SK-N-SH (cell line): ENCODE results near the gene SPATC1L. TPM values are rescaled to one million over a fixed set of nuclear protein-coding genes. Genes with fewer than 3 reads are reported as not detected.

Experiments
- CTCF ChIA-PET: fragments of 300-600, 350-600 bp; formaldehyde crosslinking; extraction: SDS; loops from one replicate; lab custom pipeline; 2021; lab: Yijun Ruan, JAX
- POLR2A ChIA-PET: fragments of 350-600 bp; sonication (Branson Sonifier 250); formaldehyde crosslinking; extraction: SDS; loops from one replicate; lab custom pipeline; 2020; ENCODE audit warnings: antibody characterized with exemption, inconsistent platforms; lab: Yijun Ruan, JAX
- DNase-seq: peaks from one replicate; pipeline ENCODE4 v3.0.0; 2012
- H2AFZ ChIP-seq: fragments of 200-600 bp; sonication (generic); 2 replicates; pipeline ENCODE4 v1.8.1; 2016; ENCODE audit warnings: antibody characterized with exemption, mild to moderate bottlenecking, low read depth
- H3F3A ChIP-seq: fragments of 200-600 bp; sonication (generic); replicated peaks from 2 replicates; pipeline ENCODE3; 2016; ENCODE audit warnings: antibody characterized with exemption, mild to moderate bottlenecking; ENCODE audit not compliant: insufficient read depth
- H3K27ac ChIP-seq, 2 experiments: fragments of 200-500 bp in 1 of 2; fragments of 200-600 bp in 1 of 2; sonication (Bioruptor generic) in 1 of 2; sonication (generic), shearing (Covaris generic) in 1 of 2; 2 replicates each; pipeline versions ENCODE4 v1.5.1 to v1.6.1; 2014 to 2016; ENCODE audit warnings: low read depth in 2 of 2, inconsistent platforms in 1 of 2, low read length in 1 of 2, mild to moderate bottlenecking in 1 of 2, mixed read lengths in 1 of 2
- H3K27me3 ChIP-seq: fragments of 200-600 bp; sonication (generic), shearing (Covaris generic); 2 replicates; pipeline ENCODE4 v1.6.1; 2016; ENCODE audit warnings: mixed run types; ENCODE audit not compliant: insufficient read depth
- H3K36me3 ChIP-seq, 2 experiments: fragments of 200-500 bp in 1 of 2; fragments of 200-600 bp in 1 of 2; sonication (Bioruptor generic) in 1 of 2; sonication (generic) in 1 of 2; replicated peaks in 1 of 2; 2 replicates each; pipeline versions ENCODE3 to v1.5.1; 2014 to 2016; ENCODE audit warnings: low read length in 1 of 2, mild to moderate bottlenecking in 1 of 2; ENCODE audit not compliant: insufficient read depth in 2 of 2, control insufficient read depth in 1 of 2
- H3K4me1 ChIP-seq, 2 experiments: fragments of 200-500 bp in 1 of 2; fragments of 200-600 bp in 1 of 2; sonication (Bioruptor generic) in 1 of 2; sonication (generic), shearing (Covaris generic) in 1 of 2; 2 replicates each; pipeline versions ENCODE4 v1.5.1 to v1.6.1; 2014 to 2016; ENCODE audit warnings: low read depth in 1 of 2, low read length in 1 of 2, mixed run types in 1 of 2; ENCODE audit not compliant: insufficient read depth in 2 of 2, control insufficient read depth in 1 of 2
- H3K4me2 ChIP-seq: fragments of 200-600 bp; sonication (generic), shearing (Covaris generic); 2 replicates; pipeline ENCODE4 v1.6.1; 2017; ENCODE audit warnings: mixed run types
- H3K4me3 ChIP-seq, 2 experiments: fragments of 200-500 bp in 1 of 2; fragments of 200-600 bp in 1 of 2; sonication (Bioruptor generic) in 1 of 2; sonication (generic), shearing (Covaris generic) in 1 of 2; 2 replicates each; pipeline versions ENCODE4 v1.5.1 to v1.8.1; 2014 to 2016; ENCODE audit warnings: low read depth in 2 of 2, inconsistent platforms in 1 of 2, low read length in 1 of 2, mild to moderate bottlenecking in 1 of 2, mixed read lengths in 1 of 2, moderate library complexity in 1 of 2
- H3K79me2 ChIP-seq: fragments of 200-600 bp; sonication (generic); 2 replicates; pipeline ENCODE4 v1.8.1; 2017; ENCODE audit warnings: mild to moderate bottlenecking; ENCODE audit not compliant: insufficient read depth
- H3K9ac ChIP-seq: fragments of 200-600 bp; sonication (generic); 2 replicates; pipeline ENCODE4 v1.6.1; 2017; ENCODE audit warnings: mixed run types
- H3K9me2 ChIP-seq: fragments of 200-600 bp; sonication (generic); 2 replicates; pipeline ENCODE4 v1.6.1; 2017; ENCODE audit warnings: mixed run types
- H3K9me3 ChIP-seq: fragments of 200-600 bp; sonication (generic); 2 replicates; pipeline ENCODE4 v1.6.1; 2017; ENCODE audit warnings: mixed run types, mild to moderate bottlenecking, moderate library complexity
- H4K20me1 ChIP-seq: fragments of 200-600 bp; sonication (generic); 2 replicates; pipeline ENCODE4 v1.6.1; 2017; ENCODE audit warnings: mild to moderate bottlenecking, mixed run types; ENCODE audit not compliant: insufficient read depth
- ELF1 ChIP-seq: IDR thresholded peaks from 2 replicates; pipeline ENCODE4 v1.4.0; 2012
- EZH2phosphoT487 ChIP-seq: fragments of 200-600 bp; sonication (generic); IDR thresholded peaks from 2 replicates; pipeline ENCODE4 v1.6.1; 2017; ENCODE audit warnings: low read depth, mixed run types, mild to moderate bottlenecking, antibody characterized with exemption, moderate library complexity, borderline replicate concordance
- FOSL2 ChIP-seq: IDR thresholded peaks from 2 replicates; pipeline ENCODE4 v1.4.0; 2012; ENCODE audit warnings: low read depth, mild to moderate bottlenecking, moderate library complexity, borderline replicate concordance
- FOXM1 ChIP-seq: IDR thresholded peaks from 2 replicates; pipeline ENCODE4 v1.4.0; 2012; ENCODE audit warnings: low read depth, mild to moderate bottlenecking
- JUND ChIP-seq: IDR thresholded peaks from 2 replicates; pipeline ENCODE4 v1.4.0; 2012
- NRF1 ChIP-seq: IDR thresholded peaks from 2 replicates; pipeline ENCODE4 v1.6.1; 2012; ENCODE audit warnings: low read depth, mild to moderate bottlenecking, low read length
- POLR2AphosphoS5 ChIP-seq: IDR thresholded peaks from 2 replicates; pipeline ENCODE4 v1.6.1; 2012; ENCODE audit warnings: low read depth, low read length
- RAD21 ChIP-seq: IDR thresholded peaks from 2 replicates; pipeline ENCODE4 v1.6.1; 2012; ENCODE audit warnings: mild to moderate bottlenecking, low read length
- RFX5 ChIP-seq: IDR thresholded peaks from 2 replicates; pipeline ENCODE4 v1.6.1; 2012; ENCODE audit warnings: mild to moderate bottlenecking, improper control_type of control experiment, low read length
- SIN3A ChIP-seq: IDR thresholded peaks from 2 replicates; pipeline ENCODE4 v1.6.1; 2012; ENCODE audit warnings: low read depth, mild to moderate bottlenecking, low read length, moderate library complexity, borderline replicate concordance
- SMC3 ChIP-seq: IDR thresholded peaks from 2 replicates; pipeline ENCODE4 v1.6.1; 2012; ENCODE audit warnings: low read depth, low read length, improper control_type of control experiment
- WGBS: methylation state at CpG from one replicate; pipeline ENCODE4 v1.1.6; 2017; ENCODE audit warnings: low lambda C conversion rate; 5-methylcytosine and 5-hydroxymethylcytosine counted together
- polyA plus RNA-seq, 3 experiments: library from polyadenylated mRNA; depleted of rRNA; stranded (reverse); fragments of >200 nt; gene quantifications; 2 replicates each; pipeline ENCODE4 v1.2.3, GENCODE V29; 2012
- TF ChIP-seq, protein P1 (sequence below): fragments of 150-350 bp; IDR thresholded peaks from 2 replicates; pipeline ENCODE4 v1.6.1; 2016; ENCODE audit warnings: mild to moderate bottlenecking, low read depth, low read length
- TF ChIP-seq, protein P2 (sequence below): fragments of 200-600 bp; sonication (generic); IDR thresholded peaks from 2 replicates; pipeline ENCODE4 v1.6.1; 2017; ENCODE audit warnings: antibody characterized with exemption, mild to moderate bottlenecking, moderate library complexity
- TF ChIP-seq, protein P3 (sequence below): IDR thresholded peaks from 2 replicates; pipeline ENCODE4; 2012

The SPATC1L gene
- polyA plus RNA-seq, 1 of the 3 experiments (the other 2 are of a cell fraction), result 8.3 TPM

DNA sequence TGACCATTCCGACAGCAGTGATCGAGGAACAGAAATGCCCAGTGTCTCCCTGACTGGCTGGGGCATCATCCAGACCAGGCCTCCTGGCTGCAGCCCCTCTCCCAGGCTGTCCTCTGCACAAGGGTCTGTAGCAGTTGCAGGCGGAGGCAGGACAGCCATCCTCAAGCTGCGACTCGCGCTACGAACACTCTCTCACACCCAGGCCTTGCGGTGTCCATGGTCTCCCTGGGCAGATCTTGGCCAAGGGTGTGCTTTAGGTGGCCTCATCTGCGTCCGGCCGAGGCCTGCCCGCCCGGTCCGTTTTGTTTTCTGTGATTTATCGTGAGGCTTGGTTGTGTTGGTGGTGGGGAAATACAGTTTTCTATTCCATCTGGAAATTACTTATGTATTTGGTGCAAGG, 44.6 kb downstream of the SPATC1L start:
- no peak overlapping the region for H3K4me3 ChIP-seq
- 83% methylated on average over 12 of the region's 15 CpGs for WGBS
- no peak overlapping the region for H2AFZ ChIP-seq
- no peaks in the 10 kb centered on the region for H3K27me3 ChIP-seq
- H3K36me3 ChIP-seq, result no peaks in the 10 kb centered on the region
- H3F3A ChIP-seq, result no peaks in the 10 kb centered on the region
- H4K20me1 ChIP-seq, result no peaks in the 10 kb centered on the region
- H3K9me2 ChIP-seq, result no peaks in the 10 kb centered on the region
- H3K4me1 ChIP-seq, result peaks cover 0 to 7% of the 10 kb centered on the region in 2 experiments; a peak in 1 of 4 replicates
- H3K9me3 ChIP-seq, result no peaks in the 10 kb centered on the region
- CTCF ChIA-PET, result no interaction called here
- H3K4me2 ChIP-seq, result no peak overlapping the region
- no peak for TF ChIP-seq SMC3
- TF ChIP-seq JUND, result no peak
- TF ChIP-seq, protein P1, sequence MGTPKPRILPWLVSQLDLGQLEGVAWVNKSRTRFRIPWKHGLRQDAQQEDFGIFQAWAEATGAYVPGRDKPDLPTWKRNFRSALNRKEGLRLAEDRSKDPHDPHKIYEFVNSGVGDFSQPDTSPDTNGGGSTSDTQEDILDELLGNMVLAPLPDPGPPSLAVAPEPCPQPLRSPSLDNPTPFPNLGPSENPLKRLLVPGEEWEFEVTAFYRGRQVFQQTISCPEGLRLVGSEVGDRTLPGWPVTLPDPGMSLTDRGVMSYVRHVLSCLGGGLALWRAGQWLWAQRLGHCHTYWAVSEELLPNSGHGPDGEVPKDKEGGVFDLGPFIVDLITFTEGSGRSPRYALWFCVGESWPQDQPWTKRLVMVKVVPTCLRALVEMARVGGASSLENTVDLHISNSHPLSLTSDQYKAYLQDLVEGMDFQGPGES, result no peak
- no peak for TF ChIP-seq RFX5
- no peak for TF ChIP-seq SIN3A
- TF ChIP-seq NRF1, result no peak
- TF ChIP-seq FOXM1, result no peak
- POLR2A ChIA-PET, result no interaction called here
- no peak for DNase-seq
- no peaks in the 10 kb centered on the region for H3K79me2 ChIP-seq
- no peak overlapping the region for H3K9ac ChIP-seq
- no peak overlapping the region for H3K27ac ChIP-seq

DNA sequence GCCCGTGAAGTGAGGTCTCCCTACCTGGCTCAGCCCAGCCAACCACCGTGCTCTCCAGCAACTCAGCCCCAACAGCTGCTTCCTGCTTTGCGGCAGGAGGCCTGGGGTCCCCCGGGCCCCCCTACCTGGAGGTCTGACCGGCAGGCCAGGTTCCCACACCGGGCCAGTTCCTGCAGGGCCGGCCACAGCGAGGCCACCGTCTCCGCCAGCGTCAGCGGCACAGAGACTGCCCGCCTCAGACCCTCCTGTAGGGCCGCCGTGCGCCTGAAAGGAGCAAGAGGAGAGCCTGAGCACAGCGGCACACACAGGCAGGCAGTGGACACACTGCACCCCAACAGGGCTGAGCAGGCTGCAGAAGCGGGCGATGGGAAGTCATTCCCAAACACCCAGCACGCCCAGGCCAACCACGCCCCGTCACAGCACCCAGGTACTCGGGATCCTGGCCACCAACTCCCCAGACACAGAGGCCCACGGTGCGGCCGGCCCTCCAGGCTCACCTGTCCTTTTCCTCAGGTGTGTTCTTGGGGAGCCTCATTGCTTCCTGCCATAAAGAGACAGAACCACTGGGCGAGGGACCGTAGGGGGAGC, 45.8 kb downstream of the SPATC1L start:
- Histone ChIP-seq H3K4me3 (no peak overlapping the region), H3K9me3 (no peaks in the 10 kb centered on the region), H3K9me2 (no peaks in the 10 kb centered on the region), H3K9ac (no peak overlapping the region), H3F3A (no peaks in the 10 kb centered on the region), H2AFZ (no peak overlapping the region), H3K27ac (no peak overlapping the region)
- DNase-seq, result no peak
- WGBS, result 83% methylated on average over 19 of the region's 28 CpGs
- TF ChIP-seq NRF1 (no peak), RFX5 (no peak), EZH2phosphoT487 (no peak), POLR2AphosphoS5 (no peak), RAD21 (no peak), SMC3 (no peak), ELF1 (no peak), FOSL2 (no peak)
- TF ChIP-seq, protein P2, sequence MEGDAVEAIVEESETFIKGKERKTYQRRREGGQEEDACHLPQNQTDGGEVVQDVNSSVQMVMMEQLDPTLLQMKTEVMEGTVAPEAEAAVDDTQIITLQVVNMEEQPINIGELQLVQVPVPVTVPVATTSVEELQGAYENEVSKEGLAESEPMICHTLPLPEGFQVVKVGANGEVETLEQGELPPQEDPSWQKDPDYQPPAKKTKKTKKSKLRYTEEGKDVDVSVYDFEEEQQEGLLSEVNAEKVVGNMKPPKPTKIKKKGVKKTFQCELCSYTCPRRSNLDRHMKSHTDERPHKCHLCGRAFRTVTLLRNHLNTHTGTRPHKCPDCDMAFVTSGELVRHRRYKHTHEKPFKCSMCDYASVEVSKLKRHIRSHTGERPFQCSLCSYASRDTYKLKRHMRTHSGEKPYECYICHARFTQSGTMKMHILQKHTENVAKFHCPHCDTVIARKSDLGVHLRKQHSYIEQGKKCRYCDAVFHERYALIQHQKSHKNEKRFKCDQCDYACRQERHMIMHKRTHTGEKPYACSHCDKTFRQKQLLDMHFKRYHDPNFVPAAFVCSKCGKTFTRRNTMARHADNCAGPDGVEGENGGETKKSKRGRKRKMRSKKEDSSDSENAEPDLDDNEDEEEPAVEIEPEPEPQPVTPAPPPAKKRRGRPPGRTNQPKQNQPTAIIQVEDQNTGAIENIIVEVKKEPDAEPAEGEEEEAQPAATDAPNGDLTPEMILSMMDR, result no peak
- TF ChIP-seq, protein P3, sequence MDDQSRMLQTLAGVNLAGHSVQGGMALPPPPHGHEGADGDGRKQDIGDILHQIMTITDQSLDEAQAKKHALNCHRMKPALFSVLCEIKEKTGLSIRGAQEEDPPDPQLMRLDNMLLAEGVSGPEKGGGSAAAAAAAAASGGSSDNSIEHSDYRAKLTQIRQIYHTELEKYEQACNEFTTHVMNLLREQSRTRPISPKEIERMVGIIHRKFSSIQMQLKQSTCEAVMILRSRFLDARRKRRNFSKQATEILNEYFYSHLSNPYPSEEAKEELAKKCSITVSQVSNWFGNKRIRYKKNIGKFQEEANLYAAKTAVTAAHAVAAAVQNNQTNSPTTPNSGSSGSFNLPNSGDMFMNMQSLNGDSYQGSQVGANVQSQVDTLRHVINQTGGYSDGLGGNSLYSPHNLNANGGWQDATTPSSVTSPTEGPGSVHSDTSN, result no peak
- TF ChIP-seq, all 33 proteins: peak for 0
- no peaks in the 10 kb centered on the region for H3K27me3 ChIP-seq
- H3K79me2 ChIP-seq, result no peaks in the 10 kb centered on the region
- CTCF ChIA-PET, result interaction anchor here (1.1 kb wide), 1 partner anchor 17 kb away, joined by 3 read pairs; the partner anchor contains the start of gene FTCD
- H4K20me1 ChIP-seq, result no peaks in the 10 kb centered on the region
- no peak overlapping the region for H3K4me2 ChIP-seq
- no peaks in the 10 kb centered on the region for H3K4me1 ChIP-seq
- no peaks in the 10 kb centered on the region for H3K36me3 ChIP-seq
- POLR2A ChIA-PET, result no interaction called here
